ENCODE data around the gene SGTA. TPM values are rescaled to one million over a fixed set of nuclear protein-coding genes. Genes with fewer than 3 reads are reported as not detected.

Gene SGTA
- total and polyA plus RNA-seq, 2 of the 13 experiments (the other 11 are each of a cell fraction or from before 2014, with no cell fraction given): 43.9 to 47.4 TPM

DNA sequence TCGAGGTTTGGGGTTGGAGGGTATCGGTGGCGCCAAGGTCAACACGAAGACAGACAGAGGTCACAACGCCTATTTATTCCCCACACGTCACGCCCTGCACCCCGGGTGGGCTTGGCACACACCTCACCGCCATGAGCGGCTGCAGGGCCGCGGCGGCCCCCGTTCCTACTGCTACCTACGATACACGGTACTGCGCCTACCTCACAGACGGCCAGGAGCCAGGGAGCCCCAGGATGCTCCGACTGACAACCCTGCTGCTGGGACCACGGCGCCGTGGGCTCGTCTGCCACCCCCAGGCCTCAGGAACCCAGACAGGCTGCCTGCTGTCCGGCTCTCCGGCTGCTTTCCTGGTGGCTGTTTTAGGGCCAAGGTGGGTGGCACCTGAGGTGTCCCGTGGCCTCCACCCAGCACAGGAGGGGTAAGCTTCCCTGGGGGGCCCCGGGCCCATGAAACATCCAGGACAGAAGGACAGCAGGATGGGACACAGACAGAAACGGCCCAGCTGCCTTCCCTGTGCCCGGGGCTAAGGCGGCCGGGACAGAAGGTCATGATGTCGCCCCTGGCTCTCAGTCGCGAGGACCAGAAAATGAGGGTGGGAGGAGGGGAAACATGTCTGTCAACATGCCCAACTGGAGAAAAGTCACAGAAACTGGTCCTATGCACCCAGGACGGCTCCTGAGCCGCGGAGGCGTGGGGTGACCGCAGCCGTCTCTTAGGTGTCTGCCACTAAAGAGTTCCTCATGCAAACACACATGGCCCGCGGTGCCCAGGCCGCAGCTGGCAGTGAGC, 28.2 kb downstream of the SGTA start:
- FAIRE-seq (no peak), ATAC-seq (no peak), DNase-seq (ENCODE audit: low spot score) (no peak)
- CTCF ChIA-PET (ENCODE audit: low intra/inter-chr PET ratio, low total read pairs): no interaction called here
- H3K4me1 ChIP-seq (ENCODE audit: insufficient read depth, low read length): no peaks in the 10 kb centered on the region
- no peak overlapping the region for H2AFZ ChIP-seq (ENCODE audit: low read length)
- TF ChIP-seq AGO2 (optimal IDR thresholded peaks at IDR 0.05; ENCODE audit: low read depth, low read length) (peak; percentile 87), ZMAT3 (CRISPR knock-in tag; conservative IDR thresholded peaks at IDR 0.05) (no peak)
- H3K36me3 ChIP-seq (replicated peaks in 1 of 2; ENCODE audit: control insufficient read depth in 1 of 2, insufficient read depth in 2 of 2, low read length in 2 of 2): peaks cover 19 to 31% of the 10 kb centered on the region in 2 experiments; a peak in 4 of 5 replicates
- H3K9ac ChIP-seq (ENCODE audit: insufficient read depth, low read depth, low read length): no peak overlapping the region
- 92% methylated on average over 39 of the region's 43 CpGs for WGBS (ENCODE audit: low lambda C conversion rate)
- H3K4me3 ChIP-seq (replicated peaks in 1 of 3; ENCODE audit: insufficient read depth in 1 of 3, low read depth in 2 of 3, low read length in 3 of 3): no peak overlapping the region
- POLR2A ChIA-PET: no interaction called here
- no peak overlapping the region for H3K27ac ChIP-seq (ENCODE audit: extremely low read length, insufficient read depth, low read length)
- in situ Hi-C loops (cut with HindIII; ENCODE audit: extremely low pct_ligation_motif_present, low pct_unique_long_range_greater_than_20kb): loop anchor here (5.0 kb wide), 1 partner anchor 108 kb away; no protein-coding TSS in a partner anchor
- H3K79me2 ChIP-seq (ENCODE audit: insufficient read depth, low read length): no peaks in the 10 kb centered on the region
- no peaks in the 10 kb centered on the region for H3K27me3 ChIP-seq (ENCODE audit: control insufficient read depth in 1 of 2, insufficient read depth in 2 of 2, low read length in 2 of 2)
- no peaks in the 10 kb centered on the region for H3K9me3 ChIP-seq (ENCODE audit: low read length)
- no peak overlapping the region for H3K4me2 ChIP-seq (ENCODE audit: low read depth, low read length)
- intact Hi-C loops (cut with micrococcal nuclease; ENCODE audit: unreplicated experiment): no loop called here
- TSS peak; percentile 39 for BruUV-seq (replicated peaks)
- no peaks in the 10 kb centered on the region for H4K20me1 ChIP-seq (ENCODE audit: insufficient read depth, low read length)

- TF ChIP-seq, protein P1, sequence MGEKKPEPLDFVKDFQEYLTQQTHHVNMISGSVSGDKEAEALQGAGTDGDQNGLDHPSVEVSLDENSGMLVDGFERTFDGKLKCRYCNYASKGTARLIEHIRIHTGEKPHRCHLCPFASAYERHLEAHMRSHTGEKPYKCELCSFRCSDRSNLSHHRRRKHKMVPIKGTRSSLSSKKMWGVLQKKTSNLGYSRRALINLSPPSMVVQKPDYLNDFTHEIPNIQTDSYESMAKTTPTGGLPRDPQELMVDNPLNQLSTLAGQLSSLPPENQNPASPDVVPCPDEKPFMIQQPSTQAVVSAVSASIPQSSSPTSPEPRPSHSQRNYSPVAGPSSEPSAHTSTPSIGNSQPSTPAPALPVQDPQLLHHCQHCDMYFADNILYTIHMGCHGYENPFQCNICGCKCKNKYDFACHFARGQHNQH (CRISPR knock-in tag; IDR thresholded peaks at IDR 0.05): no peak
- Histone ChIP-seq H2AFZ (ENCODE audit: low read length) (no peak overlapping the region), H3K27me3 (ENCODE audit: control insufficient read depth in 1 of 2, insufficient read depth in 2 of 2, low read length in 2 of 2) (no peaks in the 10 kb centered on the region), H3K4me1 (ENCODE audit: insufficient read depth, low read length) (no peaks in the 10 kb centered on the region), H3K4me3 (replicated peaks in 1 of 3; ENCODE audit: insufficient read depth in 1 of 3, low read depth in 2 of 3, low read length in 3 of 3) (no peak overlapping the region), H3K27ac (ENCODE audit: extremely low read length, insufficient read depth, low read length) (no peak overlapping the region), H3K9me3 (ENCODE audit: low read length) (no peaks in the 10 kb centered on the region), H3K79me2 (ENCODE audit: insufficient read depth, low read length) (no peaks in the 10 kb centered on the region), H3K36me3 (replicated peaks in 1 of 2; ENCODE audit: control insufficient read depth in 1 of 2, insufficient read depth in 2 of 2, low read length in 2 of 2) (peaks cover 8 to 10% of the 10 kb centered on the region in 2 experiments; a peak in 3 of 5 replicates), H3K4me2 (ENCODE audit: low read depth, low read length) (no peak overlapping the region), H3K9ac (ENCODE audit: insufficient read depth, low read depth, low read length) (no peak overlapping the region), H4K20me1 (ENCODE audit: insufficient read depth, low read length) (no peaks in the 10 kb centered on the region)
- FAIRE-seq (no peak), ATAC-seq (no peak), DNase-seq (ENCODE audit: low spot score) (no peak)
- intact Hi-C loops (cut with micrococcal nuclease; ENCODE audit: unreplicated experiment): no loop called here
- BruUV-seq (replicated peaks): no TSS peak
- ChIA-PET CTCF (ENCODE audit: low intra/inter-chr PET ratio, low total read pairs) (interaction anchor here (3.3 kb wide), 1 partner anchor 103 kb away, joined by 49 read pairs; no protein-coding TSS in a partner anchor), POLR2A (no interaction called here)
- WGBS (ENCODE audit: low lambda C conversion rate): 85% methylated on average over 18 of the region's 21 CpGs
- in situ Hi-C loops (cut with HindIII; ENCODE audit: extremely low pct_ligation_motif_present, low pct_unique_long_range_greater_than_20kb): loop anchor here (5.0 kb wide), 1 partner anchor 104 kb away; no protein-coding TSS in a partner anchor
Measured at GRCh38 chr19:2751438-2751830, 31.6 kb downstream of the SGTA start.

All from HepG2 (cell line).